Endometrial microvascular endothelial cells (primary cell): Measurements from ENCODE around the gene TRMT44. TPM values are rescaled to one million over a fixed set of nuclear protein-coding genes. Genes with fewer than 3 reads are reported as not detected.

Experiments
- in situ Hi-C: cut with HindIII; loops from 2 replicates; pipeline ENCODE4 v1.10.0; 2017; ENCODE audit warnings: low sequenced_read_pairs, low pct_unique_long_range_greater_than_20kb; ENCODE audit errors: inconsistent ontology term
- total RNA-seq: library from RNA; depleted of rRNA; stranded (reverse); fragments of >200 nt; gene quantifications from one replicate; pipeline ENCODE4 v1.2.3, GENCODE V29; 2015; ENCODE audit errors: inconsistent ontology term

TRMT44 gene
- 13.9 TPM for total RNA-seq

DNA sequence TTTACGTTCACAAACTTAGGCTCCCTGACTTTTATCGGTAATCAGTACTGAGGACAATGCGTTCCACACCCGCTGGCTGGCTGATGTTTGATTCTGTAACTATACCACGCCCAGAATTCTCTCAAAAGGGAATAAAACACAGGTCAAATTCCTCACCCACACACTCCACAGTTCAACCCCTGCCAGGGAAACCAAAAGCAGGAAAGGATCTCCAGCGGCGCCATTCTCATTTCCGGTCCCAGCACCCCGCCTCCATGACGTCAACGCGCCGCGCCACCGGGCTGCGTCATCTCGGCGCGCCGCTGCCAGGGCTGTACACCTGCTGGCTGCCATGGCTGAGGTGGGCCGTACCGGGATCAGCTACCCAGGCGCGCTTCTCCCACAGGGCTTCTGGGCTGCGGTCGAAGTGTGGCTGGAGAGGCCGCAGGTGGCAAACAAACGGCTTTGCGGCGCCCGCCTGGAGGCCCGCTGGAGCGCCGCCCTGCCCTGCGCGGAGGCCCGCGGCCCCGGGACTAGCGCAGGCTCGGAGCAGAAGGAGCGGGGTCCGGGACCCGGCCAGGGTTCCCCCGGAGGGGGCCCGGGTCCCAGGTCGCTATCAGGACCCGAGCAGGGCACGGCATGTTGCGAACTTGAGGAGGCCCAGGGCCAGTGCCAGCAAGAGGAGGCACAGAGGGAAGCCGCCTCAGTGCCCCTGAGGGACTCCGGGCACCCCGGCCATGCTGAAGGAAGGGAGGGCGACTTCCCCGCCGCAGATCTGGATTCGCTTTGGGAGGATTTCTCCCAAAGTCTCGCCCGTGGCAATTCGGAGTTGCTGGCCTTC lies at the start of gene TRMT44, which contains the start of gene ACOX3:
TRMT44 (plus strand) TSS at position 286 of the 820 bp plus-strand sequence; CDS start at position 332, 46 bp downstream.
ACOX3 (minus strand) TSS at position 232 of the 820 bp plus-strand sequence. CDS start 24,202 bp downstream, outside the sequence.
- in situ Hi-C loops, result no loop called here

DNA sequence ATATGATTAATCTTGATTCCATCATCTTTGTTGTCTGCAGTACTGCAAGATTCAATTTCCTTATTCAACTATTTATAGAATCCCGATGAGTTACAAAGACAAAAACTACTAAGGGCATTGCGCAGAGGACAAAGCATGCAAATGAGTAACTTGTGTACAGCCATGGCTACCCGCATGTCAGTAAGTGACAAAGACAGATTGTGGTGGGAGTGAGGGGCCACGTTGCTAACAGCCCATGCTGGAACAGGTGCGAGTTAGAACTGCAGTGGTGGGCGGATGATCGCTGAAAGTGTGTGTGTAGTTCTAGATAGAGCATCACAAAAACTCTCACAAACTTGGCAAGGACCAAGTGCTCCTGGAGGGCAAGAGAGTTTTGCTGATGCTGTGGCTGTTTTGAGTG lies 49.5 kb upstream of the TRMT44 start:
- in situ Hi-C loops, result no loop called here

DNA sequence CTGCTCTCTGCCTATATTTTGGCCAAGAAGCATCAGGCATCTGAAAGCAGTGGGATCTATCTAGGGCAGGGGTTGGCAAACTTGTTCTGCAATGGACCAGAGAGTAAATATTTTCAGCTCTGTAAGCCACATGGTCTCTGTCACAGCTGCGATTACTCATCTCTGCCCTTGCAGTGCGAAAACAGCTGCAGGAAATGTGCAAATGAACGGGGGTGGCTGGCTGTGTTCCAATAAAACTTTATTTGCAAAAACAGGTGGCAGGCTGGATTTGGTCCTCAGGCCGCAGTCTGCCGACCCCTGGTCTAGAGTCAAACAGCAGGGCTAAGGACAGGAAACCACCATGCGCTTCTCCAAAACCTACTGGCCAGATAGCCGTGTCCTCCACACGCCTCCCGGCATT lies 48.6 kb upstream of the TRMT44 start:
- in situ Hi-C loops, result no loop called here

- in situ Hi-C loops, result no loop called here
Observed at GRCh38 chr4:8392591-8393190, 47.9 kb upstream of the TRMT44 start.

DNA sequence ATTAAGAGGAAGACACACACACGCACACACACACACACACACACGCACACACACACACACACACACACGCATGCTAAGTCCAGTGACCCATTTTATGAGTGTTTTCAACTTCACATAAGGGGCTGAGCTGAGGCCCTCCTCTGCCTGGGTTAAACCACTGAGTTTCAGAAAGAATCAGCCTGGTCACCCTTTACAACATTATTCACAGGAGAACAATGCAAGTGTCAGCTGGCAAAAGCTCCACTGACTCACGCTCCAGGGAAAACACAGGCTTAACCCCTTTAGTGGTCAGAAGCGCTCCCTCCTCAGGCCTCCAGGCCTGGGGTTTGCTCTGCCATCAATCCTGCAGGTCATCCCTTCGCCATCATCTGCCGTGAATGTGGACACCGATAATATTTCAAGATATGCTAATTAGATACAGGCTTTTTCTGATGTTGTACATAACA lies 47.0 kb upstream of the TRMT44 start:
- in situ Hi-C loops, result no loop called here

DNA sequence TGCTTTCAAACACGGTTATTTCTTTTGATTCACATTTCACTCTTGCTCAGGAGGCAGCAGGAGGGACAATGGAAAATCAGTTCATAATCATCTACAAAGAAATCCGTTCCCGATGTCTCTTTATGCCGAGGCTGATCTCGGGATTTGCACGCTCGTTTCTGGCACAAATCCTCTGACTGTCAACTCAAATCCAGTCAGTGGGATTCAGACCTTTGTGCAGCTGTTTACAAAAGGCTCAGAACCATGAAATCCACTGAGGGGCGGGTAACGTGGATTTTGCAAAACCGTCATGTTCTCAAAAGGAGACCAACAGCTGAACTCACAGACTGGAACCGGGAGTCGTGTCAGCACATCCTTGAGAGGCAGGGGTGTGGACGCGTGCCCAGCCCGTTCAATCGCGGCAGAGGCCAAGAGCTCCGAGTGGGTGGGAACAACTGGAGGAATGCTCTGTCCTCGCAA lies 46.5 kb upstream of the TRMT44 start:
- in situ Hi-C loops, result no loop called here

DNA sequence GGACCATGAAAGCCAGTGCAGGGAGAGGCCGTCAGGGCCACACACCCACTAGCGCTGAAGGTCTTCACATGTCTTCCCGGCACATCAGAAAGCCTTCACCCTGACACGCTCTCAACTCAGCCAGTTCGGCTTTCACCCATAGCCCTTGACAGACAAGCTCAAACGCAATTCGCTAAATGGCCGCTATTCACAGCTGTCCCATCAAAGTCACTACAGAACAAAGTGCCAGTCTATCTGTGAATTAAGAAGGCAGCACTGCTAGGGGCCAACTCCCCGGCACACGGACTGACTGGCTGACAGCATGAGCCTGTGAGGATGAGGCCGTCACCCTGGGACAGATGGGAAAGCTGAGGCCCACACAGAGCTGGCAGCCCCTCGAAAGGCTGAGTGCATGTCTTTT lies 45.8 kb upstream of the TRMT44 start:
- in situ Hi-C loops, result no loop called here

DNA sequence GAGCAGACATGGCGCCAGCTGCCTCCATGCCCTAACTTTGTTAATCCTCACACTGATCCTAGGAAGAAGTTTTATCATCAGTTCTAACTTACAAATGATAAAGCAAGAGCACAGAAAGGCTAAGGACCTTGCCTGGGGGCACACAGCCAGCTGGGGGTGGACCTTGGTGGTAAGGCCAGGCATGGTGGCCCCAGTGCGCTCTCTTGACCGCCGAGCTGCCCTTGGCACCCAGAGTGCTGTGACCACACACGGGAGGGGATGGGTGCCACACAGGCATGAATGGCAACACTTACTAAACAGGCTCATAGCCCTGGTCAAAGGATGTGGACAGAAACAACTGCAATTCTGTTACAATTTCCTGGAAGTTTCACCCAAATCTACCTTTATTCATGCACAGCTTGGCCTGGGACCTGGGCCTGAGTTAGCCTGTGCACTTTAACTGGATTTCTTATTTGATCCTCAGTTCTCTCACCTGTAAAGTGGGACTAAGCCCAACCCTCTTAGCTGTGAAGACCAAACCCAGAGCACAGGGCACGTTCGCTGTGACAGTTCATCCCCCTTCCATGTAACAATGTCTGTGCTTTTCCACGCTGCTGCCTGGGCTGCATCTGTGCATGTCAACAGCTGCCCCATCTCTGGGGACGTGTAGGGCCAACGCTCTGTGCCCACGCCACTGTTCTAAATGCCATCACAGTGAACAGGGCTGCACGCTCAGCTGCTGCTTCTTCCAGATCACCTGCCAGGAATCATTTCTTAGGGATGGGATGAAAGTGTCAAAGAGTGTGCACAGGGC lies 44.9 kb upstream of the TRMT44 start:
- in situ Hi-C loops, result no loop called here

DNA sequence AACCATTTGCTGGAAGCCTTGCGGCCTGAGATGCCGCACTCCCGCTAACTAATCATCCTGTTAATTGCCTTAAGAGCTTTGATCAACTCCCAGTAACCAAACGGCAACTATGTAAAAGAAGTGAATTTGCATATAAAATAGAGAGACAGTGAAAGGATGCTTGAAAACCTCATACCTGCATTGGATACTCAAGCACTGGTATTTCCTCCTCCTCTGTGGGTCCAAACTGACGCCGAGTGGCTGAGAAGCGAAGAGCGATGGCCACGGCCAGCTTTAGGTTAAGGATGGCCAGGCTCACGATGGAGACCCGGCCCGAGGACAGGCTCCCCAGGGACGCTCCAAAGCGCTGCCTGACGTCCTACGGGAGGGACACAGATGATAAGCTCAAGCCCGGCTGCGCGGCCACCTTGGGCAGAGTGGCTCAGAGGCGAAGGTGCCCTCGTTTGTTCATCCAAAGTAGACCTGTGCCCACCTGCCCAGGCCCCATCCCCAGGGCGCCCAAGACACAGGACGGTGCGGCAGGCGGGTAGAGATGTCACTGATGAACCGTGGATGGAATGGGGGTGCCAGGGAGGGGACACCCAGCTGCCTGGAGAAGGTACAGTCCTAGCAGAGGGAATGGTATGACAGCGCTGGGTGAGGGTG lies 43.7 kb upstream of the TRMT44 start:
- in situ Hi-C loops, result no loop called here

DNA sequence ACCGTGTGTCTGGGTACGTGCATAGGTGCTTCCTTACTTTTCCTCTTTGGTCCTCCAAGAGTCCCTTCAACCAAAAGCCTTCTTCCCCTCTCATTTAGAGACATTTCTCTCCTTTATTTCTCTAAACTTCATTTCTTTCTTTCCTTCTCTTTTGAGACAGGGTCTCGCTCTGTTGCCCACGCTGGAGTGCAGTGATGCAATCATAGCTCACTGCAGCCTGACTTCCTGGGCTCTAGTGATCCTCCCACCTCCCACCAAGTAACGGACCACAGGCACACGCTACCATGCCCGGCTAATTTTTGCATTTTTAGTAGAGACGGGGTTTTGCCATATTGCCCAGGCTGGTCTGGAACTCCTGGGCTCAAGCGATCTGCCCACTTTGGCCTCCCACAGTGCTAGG lies 42.2 kb upstream of the TRMT44 start:
- in situ Hi-C loops, result no loop called here

- in situ Hi-C loops, result no loop called here
Observed at GRCh38 chr4:8399298-8399697, 41.3 kb upstream of the TRMT44 start.

- in situ Hi-C loops, result no loop called here
Observed at GRCh38 chr4:8400632-8401325, 39.8 kb upstream of the TRMT44 start.

- in situ Hi-C loops, result no loop called here
Observed at GRCh38 chr4:8401665-8402064, 38.9 kb upstream of the TRMT44 start.

- in situ Hi-C loops, result no loop called here
Observed at GRCh38 chr4:8402181-8402597, 38.4 kb upstream of the TRMT44 start.

GRCh38 chr4:8402640-8403039 lies 37.9 kb upstream of the TRMT44 start:
- in situ Hi-C loops, result no loop called here

GRCh38 chr4:8403173-8403753 lies 37.3 kb upstream of the TRMT44 start:
- in situ Hi-C loops, result no loop called here

DNA sequence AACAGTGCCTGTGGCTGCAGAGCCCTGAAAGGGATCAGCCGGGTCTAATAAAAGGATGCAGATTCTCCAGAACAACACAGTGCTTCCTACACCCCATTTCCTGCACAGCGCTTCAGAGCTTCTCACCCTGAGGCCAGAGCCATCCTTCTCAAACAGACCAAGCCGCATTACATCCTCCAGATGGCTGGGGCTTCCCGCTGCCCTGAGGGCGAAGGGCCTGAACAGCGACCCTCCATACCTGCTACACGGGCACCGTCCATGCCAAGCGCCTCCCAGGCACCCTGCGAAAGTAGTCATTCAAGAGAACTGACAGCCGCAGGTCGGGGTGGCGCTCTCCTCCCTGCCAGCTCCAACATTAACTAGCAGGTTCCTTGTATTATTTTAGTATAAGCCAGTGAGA lies 36.6 kb upstream of the TRMT44 start:
- in situ Hi-C loops, result no loop called here
